Heart left ventricle (tissue), 13 donors: ENCODE measurements around the gene ZCWPW1.

Source experiments
- POLR2A ChIP-seq, 2 donors: fragments of 450-650 bp; IDR thresholded peaks; one replicate each; pipeline ENCODE4 v1.6.1; 2017; ENCODE audit warnings: antibody characterized with exemption in 2 of 2, mild to moderate bottlenecking in 2 of 2, moderate library complexity in 2 of 2
- TF ChIP-seq, protein P1 (sequence below), 12 donors: fragments of 200-600 bp; sonication (generic) in 4 of 12; IDR thresholded peaks; one replicate each; pipeline versions ENCODE4 v1.5.0 to v1.8.0; 2018 to 2022; ENCODE audit warnings: antibody characterized with exemption in 12 of 12, mild to moderate bottlenecking in 5 of 12
- donor health status: ischemic (EF 13 %, LVEDD 7.1; RV severe dilation, severe dysfunction).
- donor health status: DM: no; HTN: yes; CAD: no.
- donor health status: DM: no; HTN: no; CAD: no.
- donor health status: ischemic (EF 25% LVEDD 6.9; RV normal size, moderate dysfunction).
- donor health status: ischemic (EF 25% LVEDD 5.7; RV mildly dilated, moderate dysfunction).
- donor health status: ischemic (EF 35%, LVEDD 5.7; RV mildly dilated, moderate dysfunction).
- donor health status: nonischemic (EF 11% LVEDD 7.7; RV severe dilation, severe dysfunction).
- donor health status: DM: yes; HTN: yes; CAD: no.
- donor health status: PGD.
- donor health status: ischemic (EF 29% LVEDD 5.4; RV normal size, mild dysfunction).
- donor health status: nonischemic (EF 23%, LVEDD 6.1; RV moderate dilation, normal function).

DNA sequence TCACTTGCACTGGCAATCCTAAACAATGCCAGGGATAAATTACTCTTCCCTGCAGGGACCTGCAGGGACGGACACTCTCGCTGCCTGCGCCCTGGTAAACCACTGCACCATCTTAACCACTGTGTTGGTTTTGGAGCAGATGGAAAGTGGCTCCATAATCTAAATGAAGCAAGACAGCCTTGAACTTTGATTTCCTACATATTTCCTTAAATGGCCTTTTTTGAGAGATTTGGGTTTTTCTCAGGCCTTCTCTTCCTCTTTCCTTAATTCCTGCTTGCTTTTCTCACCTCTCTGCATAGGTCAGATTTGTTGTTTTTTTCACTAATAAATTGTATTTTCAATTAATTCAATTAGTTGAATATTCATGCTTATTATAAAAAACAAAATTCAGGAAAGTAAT, 52.4 kb downstream of the ZCWPW1 start:
- TF ChIP-seq, protein P1, sequence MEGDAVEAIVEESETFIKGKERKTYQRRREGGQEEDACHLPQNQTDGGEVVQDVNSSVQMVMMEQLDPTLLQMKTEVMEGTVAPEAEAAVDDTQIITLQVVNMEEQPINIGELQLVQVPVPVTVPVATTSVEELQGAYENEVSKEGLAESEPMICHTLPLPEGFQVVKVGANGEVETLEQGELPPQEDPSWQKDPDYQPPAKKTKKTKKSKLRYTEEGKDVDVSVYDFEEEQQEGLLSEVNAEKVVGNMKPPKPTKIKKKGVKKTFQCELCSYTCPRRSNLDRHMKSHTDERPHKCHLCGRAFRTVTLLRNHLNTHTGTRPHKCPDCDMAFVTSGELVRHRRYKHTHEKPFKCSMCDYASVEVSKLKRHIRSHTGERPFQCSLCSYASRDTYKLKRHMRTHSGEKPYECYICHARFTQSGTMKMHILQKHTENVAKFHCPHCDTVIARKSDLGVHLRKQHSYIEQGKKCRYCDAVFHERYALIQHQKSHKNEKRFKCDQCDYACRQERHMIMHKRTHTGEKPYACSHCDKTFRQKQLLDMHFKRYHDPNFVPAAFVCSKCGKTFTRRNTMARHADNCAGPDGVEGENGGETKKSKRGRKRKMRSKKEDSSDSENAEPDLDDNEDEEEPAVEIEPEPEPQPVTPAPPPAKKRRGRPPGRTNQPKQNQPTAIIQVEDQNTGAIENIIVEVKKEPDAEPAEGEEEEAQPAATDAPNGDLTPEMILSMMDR (IDR thresholded peaks at IDR 0.05): no peak
- TF ChIP-seq POLR2A (IDR thresholded peaks at IDR 0.05): no peak
